ENCODE measurements around the gene ARHGEF16. TPM values are rescaled to one million over a fixed set of nuclear protein-coding genes. Genes with fewer than 3 reads are reported as not detected.

ARHGEF16 gene
- total RNA-seq, 1 experiment from 2014 or later: 10.1 TPM

GRCh38 chr1:3429320-3429719 lies 25.1 kb upstream of the ARHGEF16 start:
- H3K4me3 ChIP-seq (ENCODE audit: low read depth in 2 of 2, low read length in 2 of 2): no peak overlapping the region
- H3K27me3 ChIP-seq (ENCODE audit: control insufficient read depth, insufficient read depth, low read length): no peaks in the 10 kb centered on the region
- intact Hi-C loops (cut with micrococcal nuclease; ENCODE audit: unreplicated experiment): no loop called here
- ChIA-PET CTCF (no interaction called here), POLR2A (no interaction called here)
- ATAC-seq (no peak), DNase-seq (ENCODE audit: low read depth, low spot score) (no peak)
- in situ Hi-C loops (cut with HindIII; ENCODE audit: low pct_unique_long_range_greater_than_20kb, low sequenced_read_pairs): no loop called here
- no peak overlapping the region for H3K27ac ChIP-seq (ENCODE audit: low read length)
- no TSS peak for BruUV-seq (replicated peaks)
- no peaks in the 10 kb centered on the region for H3K4me1 ChIP-seq (ENCODE audit: control insufficient read depth, insufficient read depth, low read length)
- H3K9me3 ChIP-seq (ENCODE audit: control insufficient read depth, insufficient read depth, low read depth, low read length): no peaks in the 10 kb centered on the region
- peaks cover 6% of the 10 kb centered on the region; the same call in 1 of the 2 replicates for H3K36me3 ChIP-seq (ENCODE audit: control insufficient read depth, insufficient read depth, low read length)
- no peak for TF ChIP-seq POLR2AphosphoS5 (IDR thresholded peaks at IDR 0.05; ENCODE audit: low read depth, low read length)
- no peak for TF ChIP-seq TCF7L2 (IDR thresholded peaks at IDR 0.05; ENCODE audit: low read depth, low read length)
- no peak for TF ChIP-seq SIN3A (IDR thresholded peaks at IDR 0.05; ENCODE audit: borderline replicate concordance, insufficient read depth, low read depth, low read length)
- TF ChIP-seq, protein P1, sequence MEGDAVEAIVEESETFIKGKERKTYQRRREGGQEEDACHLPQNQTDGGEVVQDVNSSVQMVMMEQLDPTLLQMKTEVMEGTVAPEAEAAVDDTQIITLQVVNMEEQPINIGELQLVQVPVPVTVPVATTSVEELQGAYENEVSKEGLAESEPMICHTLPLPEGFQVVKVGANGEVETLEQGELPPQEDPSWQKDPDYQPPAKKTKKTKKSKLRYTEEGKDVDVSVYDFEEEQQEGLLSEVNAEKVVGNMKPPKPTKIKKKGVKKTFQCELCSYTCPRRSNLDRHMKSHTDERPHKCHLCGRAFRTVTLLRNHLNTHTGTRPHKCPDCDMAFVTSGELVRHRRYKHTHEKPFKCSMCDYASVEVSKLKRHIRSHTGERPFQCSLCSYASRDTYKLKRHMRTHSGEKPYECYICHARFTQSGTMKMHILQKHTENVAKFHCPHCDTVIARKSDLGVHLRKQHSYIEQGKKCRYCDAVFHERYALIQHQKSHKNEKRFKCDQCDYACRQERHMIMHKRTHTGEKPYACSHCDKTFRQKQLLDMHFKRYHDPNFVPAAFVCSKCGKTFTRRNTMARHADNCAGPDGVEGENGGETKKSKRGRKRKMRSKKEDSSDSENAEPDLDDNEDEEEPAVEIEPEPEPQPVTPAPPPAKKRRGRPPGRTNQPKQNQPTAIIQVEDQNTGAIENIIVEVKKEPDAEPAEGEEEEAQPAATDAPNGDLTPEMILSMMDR (IDR thresholded peaks at IDR 0.05): no peak
- TF ChIP-seq REST (IDR thresholded peaks at IDR 0.05; ENCODE audit: insufficient read depth in 1 of 2, low read depth in 2 of 2, low read length in 1 of 2): no peak

- ATAC-seq: no peak
- ChIA-PET CTCF (no interaction called here), POLR2A (no interaction called here)
- in situ Hi-C loops (cut with HindIII; ENCODE audit: low pct_unique_long_range_greater_than_20kb, low sequenced_read_pairs) (no loop called here), intact Hi-C loops (cut with micrococcal nuclease; ENCODE audit: unreplicated experiment) (no loop called here)
- no peak for DNase-seq (ENCODE audit: low read depth, low spot score)
- Histone ChIP-seq H3K36me3 (ENCODE audit: control insufficient read depth, insufficient read depth, low read length) (peaks cover 6% of the 10 kb centered on the region; the same call in 1 of the 2 replicates), H3K27ac (ENCODE audit: low read length) (no peak overlapping the region), H3K27me3 (ENCODE audit: control insufficient read depth, insufficient read depth, low read length) (no peaks in the 10 kb centered on the region), H3K9me3 (ENCODE audit: control insufficient read depth, insufficient read depth, low read depth, low read length) (no peaks in the 10 kb centered on the region), H3K4me3 (ENCODE audit: low read depth in 2 of 2, low read length in 2 of 2) (no peak overlapping the region), H3K4me1 (ENCODE audit: control insufficient read depth, insufficient read depth, low read length) (no peaks in the 10 kb centered on the region)
- no TSS peak for BruUV-seq (replicated peaks)
- no peak for TF ChIP-seq REST (IDR thresholded peaks at IDR 0.05; ENCODE audit: insufficient read depth in 1 of 2, low read depth in 2 of 2, low read length in 1 of 2)
- TF ChIP-seq, protein P1 (IDR thresholded peaks at IDR 0.05): no peak
- TF ChIP-seq POLR2AphosphoS5 (IDR thresholded peaks at IDR 0.05; ENCODE audit: low read depth, low read length): no peak
- TF ChIP-seq SIN3A (IDR thresholded peaks at IDR 0.05; ENCODE audit: borderline replicate concordance, insufficient read depth, low read depth, low read length): no peak
- no peak for TF ChIP-seq TCF7L2 (IDR thresholded peaks at IDR 0.05; ENCODE audit: low read depth, low read length)
Measured at GRCh38 chr1:3429766-3430165, 24.7 kb upstream of the ARHGEF16 start.
